Measurements from ENCODE around the gene MBD3L4. TPM values are rescaled to one million over a fixed set of nuclear protein-coding genes. Genes with fewer than 3 reads are reported as not detected.

MBD3L4 gene
- total RNA-seq (2022; extraction: Qiagen RNA extraction) = not detected in 5 replicates

GRCh38 chr19:7040079-7040478, at the start of gene MBD3L4:
Gene MBD3L4, minus strand, starts transcription at chr19:7040179. Its CDS starts 35 bp downstream, at chr19:7040144.

GRCh38 chr19:7069042-7069903, 29.3 kb upstream of the MBD3L4 start, which contains the start of gene ZNF557:
Gene ZNF557, plus strand, starts transcription at chr19:7069703. Its CDS starts 5,372 bp downstream, at chr19:7075075.

GRCh38 chr19:7058576-7058975, 18.6 kb upstream of the MBD3L4 start, which contains the start of gene MBD3L3:
Gene MBD3L3, minus strand, starts transcription at chr19:7058676. Its CDS starts 71 bp downstream, at chr19:7058605.

DNA sequence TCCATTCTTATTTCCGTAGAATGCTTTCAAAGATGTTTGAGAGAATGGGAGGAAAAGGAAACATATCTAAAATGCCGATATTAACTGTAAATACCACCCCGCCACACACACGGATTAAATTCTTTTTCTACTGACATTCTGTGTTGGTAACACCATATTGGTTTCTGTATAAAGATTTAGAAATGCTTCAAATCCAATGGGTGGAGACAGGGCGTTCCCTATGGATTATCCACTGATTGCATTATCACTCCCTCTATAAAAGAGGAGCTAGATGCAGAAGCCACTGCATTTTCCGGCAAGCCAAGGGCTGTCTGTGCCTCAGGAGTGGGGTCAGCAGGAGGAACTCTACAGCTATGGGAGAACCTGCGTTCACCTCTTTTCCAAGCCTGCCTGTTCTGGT, 9.0 kb upstream of the MBD3L4 start, which contains the start of gene MBD3L2:
TSS of gene MBD3L2 (plus strand) at position 301 of the 400 bp plus-strand sequence. CDS start at position 354, 53 bp downstream.

DNA sequence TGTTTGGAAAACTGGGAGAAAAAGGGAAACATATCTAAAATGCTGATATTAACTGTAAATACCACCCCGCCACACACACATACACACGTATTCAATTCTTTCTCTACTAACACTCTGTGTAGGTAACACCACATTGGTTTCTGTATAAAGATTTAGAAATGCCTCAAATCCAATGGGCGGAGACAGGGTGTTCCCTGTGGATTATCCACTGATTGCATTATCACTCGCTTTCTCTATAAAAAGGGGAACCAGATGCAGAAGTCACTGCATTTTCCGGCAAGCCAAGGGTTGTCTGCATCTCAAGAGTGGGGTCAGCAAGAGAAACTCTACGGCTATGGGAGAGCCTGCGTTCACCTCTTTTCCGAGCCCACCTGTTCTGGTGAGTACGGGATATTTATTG, 9.7 kb downstream of the MBD3L4 start, which contains the start of gene MBD3L5:
TSS of gene MBD3L5 (plus strand) at position 301 of the 400 bp plus-strand sequence. CDS start at position 335, 34 bp downstream.

GRCh38 chr19:7021331-7021730, 18.6 kb downstream of the MBD3L4 start, which contains the start of gene MBD3L2B:
Gene MBD3L2B, minus strand, starts transcription at chr19:7021431. Its CDS starts 34 bp downstream, at chr19:7021397.

Other genes with a start within 250 kb of the MBD3L4 start
- 4.0 to 5.5 TPM (median 4.6 TPM) in 5 replicates for gene ADGRE1, start 152.6 kb downstream of the MBD3L4 start, total RNA-seq (2022; extraction: Qiagen RNA extraction)
- 0.16 TPM in 1 of 5 replicates, not detected in the others for gene MBD3L2B, start 18.7 kb downstream of the MBD3L4 start, total RNA-seq (2022; extraction: Qiagen RNA extraction)
- gene MBD3L5, start 9.6 kb downstream of the MBD3L4 start, total RNA-seq (2022; extraction: Qiagen RNA extraction) = not detected in 5 replicates
- not detected in 5 replicates for gene MBD3L2, start 9.1 kb upstream of the MBD3L4 start, total RNA-seq (2022; extraction: Qiagen RNA extraction)
- not detected in 5 replicates for gene MBD3L3, start 18.5 kb upstream of the MBD3L4 start, total RNA-seq (2022; extraction: Qiagen RNA extraction)
- gene ZNF557, start 29.5 kb upstream of the MBD3L4 start, total RNA-seq (2022; extraction: Qiagen RNA extraction) = 2.6 to 3.5 TPM (median 3.2 TPM) in 5 replicates